ENCODE measurements around the gene JAG1. TPM values are rescaled to one million over a fixed set of nuclear protein-coding genes. Genes with fewer than 3 reads are reported as not detected.
A peak's percentile ranks its signal among the peaks of the same experiment; 100 is the strongest.

Gene JAG1
- polyA plus RNA-seq, 2 of the 4 experiments (the other 2 are of a cell fraction): 80.9 to 90.0 TPM

GRCh38 chr20:10611357-10611756 lies 62.4 kb downstream of the JAG1 start (continued):
- TF ChIP-seq MYC (IDR thresholded peaks at IDR 0.05; ENCODE audit: borderline replicate concordance, low read length): no peak
- no peak for TF ChIP-seq POLR2A (IDR thresholded peaks at IDR 0.05; ENCODE audit: low read length)
- TF ChIP-seq SMC3 (IDR thresholded peaks at IDR 0.05): 0 out of 3 replicates have a peak, but pooled peaks have one; percentile 13
- TF ChIP-seq NPAS2 (CRISPR knock-in tag; IDR thresholded peaks at IDR 0.05; ENCODE audit: borderline replicate concordance): no peak
- no peak for TF ChIP-seq FOSL2 (IDR thresholded peaks at IDR 0.05)
- no peak for TF ChIP-seq FOSL2 (CRISPR knock-in tag; IDR thresholded peaks at IDR 0.05)
- TF ChIP-seq CHD4 (IDR thresholded peaks at IDR 0.05; ENCODE audit: borderline replicate concordance): no peak

GRCh38 chr20:10610251-10610650 lies 63.5 kb downstream of the JAG1 start:
- no peak for FAIRE-seq
- Histone ChIP-seq H3K4me2 (no peak overlapping the region), H3K4me3 (no peak overlapping the region), H3K27ac (no peak overlapping the region), H3K9me3 (no peaks in the 10 kb centered on the region), H3K4me1 (peaks cover 19% of the 10 kb centered on the region)
- ChIA-PET POLR2A (no interaction called here), CTCF (interaction anchor here (2.7 kb wide), 1 partner anchor 26 kb away, joined by 10 read pairs; no protein-coding TSS in a partner anchor)
- no peak for ATAC-seq
- TF ChIP-seq SMC3 (IDR thresholded peaks at IDR 0.05): no peak
- TF ChIP-seq BHLHE40 (IDR thresholded peaks at IDR 0.05; ENCODE audit: low read depth, low read length): no peak
- TF ChIP-seq FOXS1 (CRISPR knock-in tag; IDR thresholded peaks at IDR 0.05): no peak
- no peak for TF ChIP-seq HDAC2 (IDR thresholded peaks at IDR 0.05)
- no peak for TF ChIP-seq ZSCAN20 (CRISPR knock-in tag; IDR thresholded peaks at IDR 0.05)
- TF ChIP-seq CHD2 (IDR thresholded peaks at IDR 0.05; ENCODE audit: low read length, partially characterized antibody): no peak
- no peak for TF ChIP-seq FOSB (CRISPR knock-in tag; IDR thresholded peaks at IDR 0.05)
- TF ChIP-seq FOSL2 (IDR thresholded peaks at IDR 0.05): no peak
- TF ChIP-seq FOSL2 (CRISPR knock-in tag; IDR thresholded peaks at IDR 0.05): no peak
- no peak for TF ChIP-seq MAX (IDR thresholded peaks at IDR 0.05)
- TF ChIP-seq HOXB5 (CRISPR knock-in tag; IDR thresholded peaks at IDR 0.05): no peak
- 87% methylated on average over 5 of the region's 5 CpGs for WGBS (ENCODE audit: missing lambda C conversion rate)
- no peak for DNase-seq (ENCODE audit: low read depth in 1 of 2, low spot score in 1 of 2)

- no peak for DNase-seq (ENCODE audit: low read depth in 1 of 2, low spot score in 1 of 2)
- H3K4me1 ChIP-seq: peaks cover 24% of the 10 kb centered on the region
- H3K4me3 ChIP-seq: no peak overlapping the region
- no peak for ATAC-seq
- no peak for FAIRE-seq
- H3K4me2 ChIP-seq: no peak overlapping the region
- ChIA-PET CTCF (interaction anchor here (1.0 to 2.7 kb wide), 3 partner anchors 18 to 57 kb away, joined by 3 to 10 read pairs (median 5); no protein-coding TSS in a partner anchor), POLR2A (interaction anchor here (0.9 kb wide), 1 partner anchor 13 kb away, joined by 3 read pairs; no protein-coding TSS in a partner anchor)
- H3K9me3 ChIP-seq: no peaks in the 10 kb centered on the region
- TF ChIP-seq MYC (IDR thresholded peaks at IDR 0.05; ENCODE audit: borderline replicate concordance, low read length) (no peak), HOXB5 (CRISPR knock-in tag; IDR thresholded peaks at IDR 0.05) (no peak), MAX (IDR thresholded peaks at IDR 0.05) (no peak), FOXS1 (CRISPR knock-in tag; IDR thresholded peaks at IDR 0.05) (no peak), PHF8 (IDR thresholded peaks at IDR 0.05; ENCODE audit: borderline replicate concordance, low read depth) (no peak), POLR2A (IDR thresholded peaks at IDR 0.05; ENCODE audit: low read length) (no peak), CHD2 (IDR thresholded peaks at IDR 0.05; ENCODE audit: low read length, partially characterized antibody) (no peak), CBX8 (IDR thresholded peaks at IDR 0.05) (no peak), ESRRA (IDR thresholded peaks at IDR 0.05; ENCODE audit: borderline replicate concordance, low read length) (no peak), SMC3 (IDR thresholded peaks at IDR 0.05) (no peak)
- peak overlapping the region; percentile 22 to 49; a peak in 4 of 6 replicates for H3K27ac ChIP-seq
Observed at GRCh38 chr20:10609770-10610169, 64.0 kb downstream of the JAG1 start.

- ATAC-seq (no peak), DNase-seq (ENCODE audit: low read depth in 1 of 2, low spot score in 1 of 2) (no peak), FAIRE-seq (no peak)
- no peak overlapping the region for H3K4me3 ChIP-seq
- 98% methylated on average over 2 of the region's 2 CpGs for WGBS (ENCODE audit: missing lambda C conversion rate)
- peak overlapping the region; percentile 22 to 49; a peak in 4 of 6 replicates for H3K27ac ChIP-seq
- POLR2A ChIA-PET: interaction anchor here (0.9 kb wide), 1 partner anchor 14 kb away, joined by 3 read pairs; no protein-coding TSS in a partner anchor
- TF ChIP-seq KDM1A (IDR thresholded peaks at IDR 0.05; ENCODE audit: low read depth): no peak
- no peak for TF ChIP-seq HDAC2 (IDR thresholded peaks at IDR 0.05)
- no peak for TF ChIP-seq ESRRA (IDR thresholded peaks at IDR 0.05; ENCODE audit: borderline replicate concordance, low read length)
- no peak for TF ChIP-seq RARB (CRISPR knock-in tag; IDR thresholded peaks at IDR 0.05)
- TF ChIP-seq E2F6 (IDR thresholded peaks at IDR 0.05; ENCODE audit: borderline replicate concordance, low read depth): no peak
- no peak for TF ChIP-seq HOXB5 (CRISPR knock-in tag; IDR thresholded peaks at IDR 0.05)
- no peak for TF ChIP-seq ZC3H11A (IDR thresholded peaks at IDR 0.05)
- H3K4me2 ChIP-seq: no peak overlapping the region
- H3K9me3 ChIP-seq: no peaks in the 10 kb centered on the region
- peaks cover 27% of the 10 kb centered on the region for H3K4me1 ChIP-seq
- CTCF ChIA-PET: interaction anchor here (0.5 to 2.7 kb wide), 7 partner anchors 19 to 1096 kb away, joined by 3 to 10 read pairs (median 3); no protein-coding TSS in a partner anchor
Observed at GRCh38 chr20:10609276-10609675, 64.5 kb downstream of the JAG1 start.
